OCI-LY1 (cell line): ENCODE measurements around the gene CBX8.

Source experiments
- H2AFZ ChIP-seq: fragments of 200-600 bp; sonication (generic), shearing (Covaris generic); 2 replicates; pipeline ENCODE4 v1.6.0; 2014; ENCODE audit warnings: antibody characterized with exemption, mild to moderate bottlenecking, low read length
- H3F3A ChIP-seq: fragments of 200-600 bp; sonication (generic), shearing (Covaris generic); 2 replicates; pipeline ENCODE4 v1.6.0; 2014; ENCODE audit warnings: mild to moderate bottlenecking, antibody characterized with exemption, low read length, moderate library complexity; ENCODE audit not compliant: insufficient read depth
- H3K27ac ChIP-seq: fragments of 200-600 bp; sonication (generic); 2 replicates; pipeline ENCODE4 v1.5.1; 2014; ENCODE audit warnings: low read length, mixed run types, mild to moderate bottlenecking, low read depth; ENCODE audit not compliant: poor library complexity, severe bottlenecking
- H3K27me3 ChIP-seq: fragments of 200-600 bp; sonication (generic); 2 replicates; pipeline ENCODE4 v1.6.0; 2014; ENCODE audit warnings: antibody characterized with exemption, mild to moderate bottlenecking, low read length, moderate library complexity; ENCODE audit not compliant: insufficient read depth
- H3K36me3 ChIP-seq: fragments of 200-600 bp; sonication (generic); 2 replicates; pipeline ENCODE4 v1.6.1; 2014; ENCODE audit warnings: mild to moderate bottlenecking, antibody characterized with exemption, low read length, moderate library complexity, mixed read lengths; ENCODE audit not compliant: insufficient read depth
- H3K4me1 ChIP-seq: fragments of 200-600 bp; sonication (generic); 2 replicates; pipeline ENCODE4 v1.5.1; 2014; ENCODE audit warnings: mild to moderate bottlenecking, low read length, moderate library complexity; ENCODE audit not compliant: insufficient read depth, severe bottlenecking
- H3K4me2 ChIP-seq: fragments of 200-600 bp; sonication (generic), shearing (Covaris generic); 2 replicates; pipeline ENCODE4 v1.6.1; 2014; ENCODE audit warnings: low read length
- H3K4me3 ChIP-seq: fragments of 200-600 bp; sonication (generic); 2 replicates; pipeline ENCODE4 v1.5.1; 2014; ENCODE audit warnings: low read length, low read depth, mild to moderate bottlenecking, mixed read lengths; ENCODE audit not compliant: poor library complexity, severe bottlenecking
- H3K79me2 ChIP-seq: fragments of 200-600 bp; shearing (Covaris generic); 2 replicates; pipeline ENCODE4 v1.6.1; 2016; ENCODE audit warnings: mixed run types, low read length, mixed read lengths; ENCODE audit not compliant: insufficient read depth
- H3K9ac ChIP-seq: fragments of 200-600 bp; sonication (generic), shearing (Covaris generic); 2 replicates; pipeline ENCODE4 v1.6.1; 2014; ENCODE audit warnings: mild to moderate bottlenecking, low read length, mixed read lengths
- H3K9me2 ChIP-seq: fragments of 200-600 bp; sonication (generic), shearing (Covaris generic); 2 replicates; pipeline ENCODE4 v1.6.1; 2014; ENCODE audit warnings: low read depth, mild to moderate bottlenecking, low read length, mixed read lengths
- H3K9me3 ChIP-seq: fragments of 200-600 bp; shearing (Covaris generic); 2 replicates; pipeline ENCODE4 v1.6.1; 2014; ENCODE audit warnings: low read length, mixed read lengths
- H4K20me1 ChIP-seq: fragments of 200-600 bp; sonication (generic), shearing (Covaris generic); 2 replicates; pipeline ENCODE4 v1.6.0; 2016; ENCODE audit warnings: mild to moderate bottlenecking, low read length; ENCODE audit not compliant: insufficient read depth
- CTCF ChIP-seq: fragments of 200-600 bp; sonication (generic), shearing (Covaris generic); IDR thresholded peaks from 2 replicates; pipeline ENCODE4 v1.5.1; 2017; ENCODE audit warnings: mild to moderate bottlenecking, antibody characterized with exemption, low read length, moderate library complexity, mixed read lengths
- EZH2 ChIP-seq: fragments of 200-600 bp; sonication (generic), shearing (Covaris generic); IDR thresholded peaks from 2 replicates; pipeline ENCODE4 v1.8.0; 2017; ENCODE audit warnings: borderline replicate concordance, mixed run types, mild to moderate bottlenecking, antibody characterized with exemption, low read length, moderate library complexity, mixed read lengths

CBX8 gene

GRCh38 chr17:79837888-79838521 lies 41.1 kb upstream of the CBX8 start:
- H3F3A ChIP-seq: no peaks in the 10 kb centered on the region
- no peaks in the 10 kb centered on the region for H3K9me2 ChIP-seq
- H3K4me3 ChIP-seq: peak overlapping the region; percentile 73
- peak overlapping the region; percentile 68 for H3K4me2 ChIP-seq
- H3K79me2 ChIP-seq: no peaks in the 10 kb centered on the region; the same call in 1 of the 2 replicates
- H3K36me3 ChIP-seq: peaks cover 35% of the 10 kb centered on the region
- no peaks in the 10 kb centered on the region for H3K9me3 ChIP-seq
- H3K27me3 ChIP-seq: no peaks in the 10 kb centered on the region
- H3K4me1 ChIP-seq: peaks cover 22% of the 10 kb centered on the region
- peak overlapping the region; percentile 90 for H3K27ac ChIP-seq
- no peaks in the 10 kb centered on the region for H4K20me1 ChIP-seq
- no peak overlapping the region for H2AFZ ChIP-seq
- H3K9ac ChIP-seq: peak overlapping the region; percentile 74
- TF ChIP-seq EZH2: no peak
- no peak for TF ChIP-seq CTCF

GRCh38 chr17:79836972-79837887 lies 40.4 kb upstream of the CBX8 start:
- Histone ChIP-seq H3F3A (no peaks in the 10 kb centered on the region), H3K4me3 (peak overlapping the region; percentile 73), H3K4me1 (peaks cover 22% of the 10 kb centered on the region), H3K79me2 (no peaks in the 10 kb centered on the region; the same call in 1 of the 2 replicates), H3K27me3 (no peaks in the 10 kb centered on the region), H3K9ac (peak overlapping the region; percentile 74), H4K20me1 (no peaks in the 10 kb centered on the region), H3K27ac (peak overlapping the region; percentile 90), H3K36me3 (peaks cover 41% of the 10 kb centered on the region), H3K4me2 (peak overlapping the region; percentile 68), H3K9me3 (no peaks in the 10 kb centered on the region), H2AFZ (no peak overlapping the region), H3K9me2 (no peaks in the 10 kb centered on the region)
- TF ChIP-seq EZH2: no peak
- TF ChIP-seq CTCF: no peak

- Histone ChIP-seq H3K9me3 (no peaks in the 10 kb centered on the region), H3K27ac (peak overlapping the region; percentile 90), H3K4me2 (peak overlapping the region; percentile 68), H3F3A (no peaks in the 10 kb centered on the region), H3K79me2 (no peaks in the 10 kb centered on the region; the same call in 1 of the 2 replicates), H4K20me1 (no peaks in the 10 kb centered on the region), H3K36me3 (peaks cover 41% of the 10 kb centered on the region), H3K4me3 (peak overlapping the region; percentile 73), H2AFZ (no peak overlapping the region), H3K9ac (peak overlapping the region; percentile 52; the same call in 1 of the 2 replicates), H3K4me1 (peaks cover 22% of the 10 kb centered on the region), H3K27me3 (no peaks in the 10 kb centered on the region), H3K9me2 (no peaks in the 10 kb centered on the region)
- no peak for TF ChIP-seq CTCF
- no peak for TF ChIP-seq EZH2
Observed at GRCh38 chr17:79836510-79836971, 39.7 kb upstream of the CBX8 start.
